ENCODE results near the gene SEC61A1.
A peak's percentile ranks its signal among the peaks of the same experiment; 100 is the strongest.

SEC61A1 gene

GRCh38 chr3:128077665-128078064 is 25.4 kb downstream of the SEC61A1 start:
- DNase-seq (ENCODE audit: low spot score), result no peak

GRCh38 chr3:128078322-128078721 is 26.1 kb downstream of the SEC61A1 start:
- no peak for DNase-seq (ENCODE audit: low spot score)

GRCh38 chr3:128078875-128079274 is 26.6 kb downstream of the SEC61A1 start:
- DNase-seq (ENCODE audit: low spot score), result no peak

- no peak for DNase-seq (ENCODE audit: low spot score)
These were observed 27.6 kb downstream of the SEC61A1 start for GRCh38 chr3:128079823-128080222.

- no peak for DNase-seq (ENCODE audit: low spot score)
These were observed 28.3 kb downstream of the SEC61A1 start for GRCh38 chr3:128080323-128081080.

GRCh38 chr3:128081226-128081625 is 29.0 kb downstream of the SEC61A1 start:
- no peak for DNase-seq (ENCODE audit: low spot score)

- DNase-seq (ENCODE audit: low spot score), result no peak
These were observed 29.6 kb downstream of the SEC61A1 start for GRCh38 chr3:128081846-128082245.

- no peak for DNase-seq (ENCODE audit: low spot score)
These were observed 30.3 kb downstream of the SEC61A1 start for GRCh38 chr3:128082546-128082945.

- no peak for DNase-seq (ENCODE audit: low spot score)
These were observed 31.2 kb downstream of the SEC61A1 start for GRCh38 chr3:128083396-128083795.

GRCh38 chr3:128083980-128084674 is 31.9 kb downstream of the SEC61A1 start:
- DNase-seq (ENCODE audit: low spot score), result no peak

- no peak for DNase-seq (ENCODE audit: low spot score)
These were observed 32.4 kb downstream of the SEC61A1 start for GRCh38 chr3:128084675-128085021.

- no peak for DNase-seq (ENCODE audit: low spot score)
These were observed 36.9 kb downstream of the SEC61A1 start for GRCh38 chr3:128089135-128089534.

- DNase-seq (ENCODE audit: low spot score), result no peak
These were observed 39.3 kb downstream of the SEC61A1 start for GRCh38 chr3:128091586-128091985.

- no peak for DNase-seq (ENCODE audit: low spot score)
These were observed 42.3 kb downstream of the SEC61A1 start for GRCh38 chr3:128094295-128095151.

GRCh38 chr3:128095222-128095703 is 43.0 kb downstream of the SEC61A1 start:
- peak; percentile 85 for DNase-seq (ENCODE audit: low spot score)

GRCh38 chr3:128098234-128098633 is 46.0 kb downstream of the SEC61A1 start:
- DNase-seq (ENCODE audit: low spot score), result no peak

- no peak for DNase-seq (ENCODE audit: low spot score)
These were observed 47.9 kb downstream of the SEC61A1 start for GRCh38 chr3:128100161-128100560.

GRCh38 chr3:128100638-128101037 is 48.4 kb downstream of the SEC61A1 start:
- no peak for DNase-seq (ENCODE audit: low spot score)

GRCh38 chr3:128103136-128103676 is 51.0 kb downstream of the SEC61A1 start:
- DNase-seq (ENCODE audit: low spot score), result no peak

GRCh38 chr3:128107834-128108233 is 55.6 kb downstream of the SEC61A1 start:
- no peak for DNase-seq (ENCODE audit: low spot score)

GRCh38 chr3:128111147-128111546 is 58.9 kb downstream of the SEC61A1 start:
- DNase-seq (ENCODE audit: low spot score), result no peak

GRCh38 chr3:128112357-128112968 is 60.2 kb downstream of the SEC61A1 start:
- DNase-seq (ENCODE audit: low spot score), result no peak

All from cerebellar cortex (tissue), 1 donor.